Neuronal stem cell (in vitro differentiated cells): ENCODE measurements around the gene TERF2IP.

ENCODE experiments used
- DNase-seq: peaks from one replicate; pipeline ENCODE4 v3.0.0-alpha.2; 2013; ENCODE audit warnings: low spot score
- H2AFZ ChIP-seq: one replicate; pipeline ENCODE4 v1.6.1; 2013; ENCODE audit warnings: mild to moderate bottlenecking, low read length, inconsistent platforms
- H2AK5ac ChIP-seq: 2 replicates; pipeline ENCODE4 v1.6.1; 2013; ENCODE audit warnings: low read depth, mild to moderate bottlenecking, inconsistent platforms, low read length, moderate library complexity, mixed read lengths
- H2BK120ac ChIP-seq: 2 replicates; pipeline ENCODE4 v1.6.1; 2013; ENCODE audit warnings: low read depth, mild to moderate bottlenecking, inconsistent platforms, low read length, moderate library complexity, mixed read lengths
- H2BK12ac ChIP-seq: one replicate; pipeline ENCODE4 v1.6.1; 2013; ENCODE audit warnings: low read length, inconsistent platforms
- H2BK15ac ChIP-seq: 2 replicates; pipeline ENCODE4 v1.6.1; 2013; ENCODE audit warnings: mild to moderate bottlenecking, low read length, inconsistent platforms, mixed read lengths
- H2BK5ac ChIP-seq: one replicate; pipeline ENCODE4 v1.6.1; 2013; ENCODE audit warnings: inconsistent platforms, mild to moderate bottlenecking, low read length, moderate library complexity
- H3K14ac ChIP-seq: one replicate; pipeline ENCODE4 v1.6.1; 2013; ENCODE audit warnings: low read length, inconsistent platforms
- H3K18ac ChIP-seq: 2 replicates; pipeline ENCODE4 v1.6.1; 2013; ENCODE audit warnings: low read length, inconsistent platforms
- H3K23ac ChIP-seq: 2 replicates; pipeline ENCODE4 v1.6.1; 2013; ENCODE audit warnings: low read depth, mild to moderate bottlenecking, mixed read lengths, low read length, inconsistent platforms; ENCODE audit not compliant: poor library complexity
- H3K27ac ChIP-seq: replicated peaks from 3 replicates; pipeline ENCODE4 v1.5.1; 2013; ENCODE audit warnings: low read length, inconsistent platforms
- H3K27me3 ChIP-seq, 3 experiments: 2 replicates each; pipeline ENCODE4 v1.6.1; 2013; ENCODE audit warnings: low read length in 3 of 3, mild to moderate bottlenecking in 2 of 3, inconsistent platforms in 1 of 3, low read depth in 1 of 3, mixed read lengths in 1 of 3, moderate library complexity in 1 of 3; ENCODE audit not compliant: control insufficient read depth in 3 of 3, insufficient read depth in 3 of 3
- H3K36me3 ChIP-seq, 2 donors: replicated peaks in 1 of 2; 2 replicates each; pipeline ENCODE4 v1.6.1; 2013; ENCODE audit warnings: low read length in 2 of 2; ENCODE audit not compliant: control insufficient read depth in 2 of 2, insufficient read depth in 2 of 2
- H3K4ac ChIP-seq: 2 replicates; pipeline ENCODE4 v1.6.1; 2013; ENCODE audit warnings: inconsistent platforms, mild to moderate bottlenecking, low read length, moderate library complexity
- H3K4me1 ChIP-seq, 2 donors: 1 replicate in 1 of 2; 2 replicates in 1 of 2; pipeline ENCODE4 v1.6.1; 2013; ENCODE audit warnings: low read length in 2 of 2, low read depth in 1 of 2; ENCODE audit not compliant: control insufficient read depth in 2 of 2, insufficient read depth in 1 of 2
- H3K4me2 ChIP-seq: one replicate; pipeline ENCODE4 v1.6.1; 2013; ENCODE audit warnings: mild to moderate bottlenecking, low read length, inconsistent platforms; ENCODE audit not compliant: insufficient read depth, poor library complexity, severe bottlenecking
- H3K4me3 ChIP-seq, 2 donors: 2 replicates each; pipeline ENCODE4 v1.5.1; 2013; ENCODE audit warnings: low read length in 2 of 2, mild to moderate bottlenecking in 2 of 2, inconsistent platforms in 1 of 2, moderate library complexity in 1 of 2
- H3K79me1 ChIP-seq: one replicate; pipeline ENCODE4 v1.6.1; 2013; ENCODE audit warnings: low read depth, mild to moderate bottlenecking, inconsistent platforms, low read length, moderate library complexity
- H3K9ac ChIP-seq: one replicate; pipeline ENCODE4 v1.6.1; 2013; ENCODE audit warnings: mild to moderate bottlenecking, low read depth, low read length, inconsistent platforms; ENCODE audit not compliant: poor library complexity
- H3K9me3 ChIP-seq, 2 donors: replicated peaks in 1 of 2; 2 replicates each; pipeline versions ENCODE3 to v1.6.1; 2013; ENCODE audit warnings: low read length in 2 of 2, mild to moderate bottlenecking in 2 of 2, inconsistent platforms in 1 of 2, low read depth in 1 of 2, mixed read lengths in 1 of 2, moderate library complexity in 1 of 2; ENCODE audit not compliant: control insufficient read depth in 2 of 2, insufficient read depth in 1 of 2
- H4K8ac ChIP-seq: one replicate; pipeline ENCODE4 v1.6.1; 2013; ENCODE audit warnings: low read depth, mild to moderate bottlenecking, inconsistent platforms, low read length, moderate library complexity
- H4K91ac ChIP-seq: one replicate; pipeline ENCODE4 v1.6.1; 2013; ENCODE audit warnings: low read length, low read depth, mild to moderate bottlenecking, inconsistent platforms; ENCODE audit not compliant: poor library complexity
- WGBS, 2 donors: extraction: QIAGEN DNeasy Blood & Tissue Kit; methylation state at CpG; one replicate each; pipeline ENCODE4 v1.1.7; 2013; ENCODE audit warnings: missing lambda C conversion rate in 2 of 2, mixed read lengths in 1 of 2; ENCODE audit not compliant: insufficient read length in 2 of 2, insufficient replicate concordance in 1 of 2; ENCODE audit errors: extremely low coverage in 2 of 2; 5-methylcytosine and 5-hydroxymethylcytosine counted together

Gene TERF2IP

GRCh38 chr16:75682308-75682707, 34.7 kb downstream of the TERF2IP start:
- H3K4me2 ChIP-seq, result no peak overlapping the region
- H3K36me3 ChIP-seq, result no peaks in the 10 kb centered on the region
- no peak overlapping the region for H2BK120ac ChIP-seq
- no peak overlapping the region for H2BK12ac ChIP-seq
- no peaks in the 10 kb centered on the region for H3K27me3 ChIP-seq
- H4K8ac ChIP-seq, result no peak overlapping the region
- DNase-seq, result no peak
- no CpG with 5 or more reads among the region's 14 CpGs for WGBS, 2 donors
- H3K9ac ChIP-seq, result peak overlapping the region; percentile 44
- H3K9me3 ChIP-seq, result peaks cover 3 to 16% of the 10 kb centered on the region in 2 donors
- H3K23ac ChIP-seq, result no peak overlapping the region
- no peak overlapping the region for H3K27ac ChIP-seq
- H4K91ac ChIP-seq, result no peak overlapping the region
- H3K79me1 ChIP-seq, result no peaks in the 10 kb centered on the region
- H3K18ac ChIP-seq, result no peak overlapping the region
- H2AFZ ChIP-seq, result no peak overlapping the region
- no peak overlapping the region for H3K4ac ChIP-seq
- no peak overlapping the region for H2BK15ac ChIP-seq
- H2AK5ac ChIP-seq, result no peak overlapping the region
- no peak overlapping the region for H2BK5ac ChIP-seq
- H3K4me3 ChIP-seq, result no peak overlapping the region
- no peaks in the 10 kb centered on the region for H3K4me1 ChIP-seq
- no peak overlapping the region for H3K14ac ChIP-seq

GRCh38 chr16:75687361-75687760, 39.8 kb downstream of the TERF2IP start:
- H4K91ac ChIP-seq, result no peak overlapping the region
- no peak for DNase-seq
- no peak overlapping the region for H4K8ac ChIP-seq
- H2BK5ac ChIP-seq, result no peak overlapping the region
- H3K9ac ChIP-seq, result no peak overlapping the region
- H3K4me3 ChIP-seq, result no peak overlapping the region
- H3K36me3 ChIP-seq, result no peaks in the 10 kb centered on the region
- no peaks in the 10 kb centered on the region for H3K79me1 ChIP-seq
- H3K27ac ChIP-seq, result no peak overlapping the region
- no peak overlapping the region for H3K18ac ChIP-seq
- H3K4me2 ChIP-seq, result no peak overlapping the region
- no peak overlapping the region for H2BK120ac ChIP-seq
- H2AFZ ChIP-seq, result no peak overlapping the region
- H3K9me3 ChIP-seq, result peaks cover 3 to 19% of the 10 kb centered on the region in 2 donors
- H3K4me1 ChIP-seq, result no peaks in the 10 kb centered on the region
- no peak overlapping the region for H3K23ac ChIP-seq
- H2BK15ac ChIP-seq, result no peak overlapping the region
- no peaks in the 10 kb centered on the region for H3K27me3 ChIP-seq
- no peak overlapping the region for H2BK12ac ChIP-seq
- no peak overlapping the region for H3K14ac ChIP-seq
- no peak overlapping the region for H2AK5ac ChIP-seq
- H3K4ac ChIP-seq, result no peak overlapping the region

- Histone ChIP-seq H3K4me2 (no peak overlapping the region), H2BK5ac (no peak overlapping the region), H3K27me3 (no peaks in the 10 kb centered on the region), H3K36me3 (no peaks in the 10 kb centered on the region), H3K79me1 (no peaks in the 10 kb centered on the region), H3K27ac (no peak overlapping the region), H2BK120ac (no peak overlapping the region), H3K4ac (no peak overlapping the region), H2AFZ (no peak overlapping the region), H4K91ac (no peak overlapping the region), H3K14ac (no peak overlapping the region), H2BK12ac (no peak overlapping the region), H3K4me3 (no peak overlapping the region), H2BK15ac (no peak overlapping the region), H3K9ac (no peak overlapping the region), H3K23ac (no peak overlapping the region), H3K18ac (no peak overlapping the region), H2AK5ac (no peak overlapping the region), H4K8ac (no peak overlapping the region), H3K4me1 (no peaks in the 10 kb centered on the region), H3K9me3 (no peaks in the 10 kb centered on the region)
- no CpG with 5 or more reads among the region's 6 CpGs for WGBS, 2 donors
- no peak for DNase-seq
Observed at GRCh38 chr16:75695708-75696107, 48.1 kb downstream of the TERF2IP start.

- Histone ChIP-seq H2AFZ (no peak overlapping the region), H2BK5ac (no peak overlapping the region), H2AK5ac (no peak overlapping the region), H4K91ac (no peak overlapping the region), H3K23ac (no peak overlapping the region), H2BK12ac (no peak overlapping the region), H3K14ac (no peak overlapping the region), H3K4ac (no peak overlapping the region), H3K36me3 (no peaks in the 10 kb centered on the region), H3K4me1 (no peaks in the 10 kb centered on the region), H3K79me1 (no peaks in the 10 kb centered on the region), H3K27me3 (no peaks in the 10 kb centered on the region), H3K9ac (no peak overlapping the region), H4K8ac (no peak overlapping the region), H3K9me3 (no peaks in the 10 kb centered on the region), H2BK15ac (no peak overlapping the region), H3K4me3 (no peak overlapping the region), H3K18ac (no peak overlapping the region), H2BK120ac (no peak overlapping the region), H3K27ac (no peak overlapping the region), H3K4me2 (no peak overlapping the region)
- no CpG with 5 or more reads among the region's 5 CpGs for WGBS, 2 donors
- no peak for DNase-seq
Observed at GRCh38 chr16:75697571-75697970, 50.0 kb downstream of the TERF2IP start.
